Measurements from ENCODE around the gene UCK2.

UCK2 gene

DNA sequence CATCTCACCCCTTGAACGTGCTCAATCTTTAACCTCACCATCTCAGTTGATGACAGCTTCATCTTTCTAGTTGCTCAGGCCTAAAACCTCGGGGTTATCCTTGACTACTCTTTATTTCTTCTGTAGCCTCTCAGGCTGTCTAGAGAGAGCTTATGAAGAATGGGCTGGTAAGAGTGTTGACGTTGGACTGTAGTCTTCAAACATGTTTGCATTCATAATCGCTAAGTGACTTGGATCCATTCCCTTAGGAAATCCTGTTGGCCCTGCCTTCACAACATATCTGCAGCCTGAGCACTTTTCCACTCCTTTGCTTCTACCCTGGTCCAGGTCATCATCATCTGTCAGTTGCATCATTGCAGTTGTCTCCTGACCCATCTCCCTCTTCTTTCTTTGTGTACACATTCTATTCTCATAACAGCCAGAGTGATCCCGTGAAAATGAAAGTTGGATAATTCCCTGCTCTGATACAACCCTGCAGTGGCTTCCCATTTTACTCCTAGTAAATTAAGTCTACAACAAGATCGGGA is 10.5 kb downstream of the UCK2 start:
- DNase-seq (ENCODE audit: low read depth, low spot score), result no peak
- peaks cover 15% of the 10 kb centered on the region for H3K36me3 ChIP-seq (ENCODE audit: insufficient read depth, low read length)
- no peak overlapping the region for H3K27ac ChIP-seq
- TF ChIP-seq FOXP2 (optimal IDR thresholded peaks at IDR 0.05; ENCODE audit: control extremely low read depth, extremely low read length, insufficient read depth) (no peak), EZH2 (IDR thresholded peaks at IDR 0.05) (no peak), POLR2AphosphoS5 (IDR thresholded peaks at IDR 0.05; ENCODE audit: borderline replicate concordance, low read depth, low read length) (no peak)
- H3K9me3 ChIP-seq (ENCODE audit: low read depth, low read length), result no peaks in the 10 kb centered on the region
- H3K4me3 ChIP-seq, result no peak overlapping the region
- no peak overlapping the region for H3K9ac ChIP-seq (ENCODE audit: insufficient read length)

DNA sequence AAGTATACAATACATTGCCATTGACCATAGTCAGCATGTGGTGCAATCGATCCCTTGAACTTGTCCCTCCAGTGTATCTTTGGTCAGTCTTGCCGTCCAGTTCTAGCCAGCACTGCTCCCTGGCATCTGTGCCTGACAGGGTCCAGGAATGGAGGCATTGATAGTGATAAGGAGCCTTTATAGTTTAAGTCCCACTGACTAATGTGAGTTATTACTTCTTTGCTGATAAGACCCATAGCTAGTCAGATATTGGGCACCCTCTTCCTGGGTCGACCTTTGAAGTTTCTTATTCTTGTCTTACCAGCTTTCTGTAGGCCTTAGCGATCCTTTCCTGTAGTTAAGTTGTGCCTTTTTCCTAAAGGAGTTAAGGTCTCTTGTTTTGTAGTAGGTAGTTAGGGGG is 13.0 kb downstream of the UCK2 start:
- DNase-seq (ENCODE audit: low read depth, low spot score), result no peak
- Histone ChIP-seq H3K9me3 (ENCODE audit: low read depth, low read length) (no peaks in the 10 kb centered on the region), H3K27ac (no peak overlapping the region), H3K4me3 (no peak overlapping the region), H3K36me3 (ENCODE audit: insufficient read depth, low read length) (peaks cover 15% of the 10 kb centered on the region), H3K9ac (ENCODE audit: insufficient read length) (no peak overlapping the region)
- no peak for TF ChIP-seq FOXP2 (optimal IDR thresholded peaks at IDR 0.05; ENCODE audit: control extremely low read depth, extremely low read length, insufficient read depth)

DNA sequence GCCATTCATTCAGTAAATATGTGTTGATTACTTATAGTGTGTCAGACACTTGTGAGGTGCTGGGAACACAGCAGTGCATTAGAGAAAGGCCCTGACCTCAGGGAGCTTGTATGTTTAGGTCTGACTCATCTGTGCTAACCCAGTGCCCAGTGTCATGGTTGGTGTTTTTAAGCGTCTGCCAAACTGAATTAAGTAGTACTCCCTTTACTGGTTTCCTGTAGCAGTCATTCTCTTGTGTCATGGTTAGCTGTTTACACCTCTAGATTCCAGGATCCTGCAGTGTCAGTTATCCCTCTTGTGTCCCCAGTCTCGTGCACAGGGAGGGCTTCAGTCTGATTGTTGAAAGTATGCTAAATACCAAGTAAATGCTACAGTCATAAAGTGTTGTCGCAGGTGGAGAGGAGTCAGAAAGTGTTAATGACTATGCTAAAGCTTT is 14.2 kb downstream of the UCK2 start:
- no peak overlapping the region for H3K27ac ChIP-seq
- peaks cover 12% of the 10 kb centered on the region for H3K36me3 ChIP-seq (ENCODE audit: insufficient read depth, low read length)
- no peak overlapping the region for H3K4me3 ChIP-seq
- H3K9me3 ChIP-seq (ENCODE audit: low read depth, low read length), result no peaks in the 10 kb centered on the region
- no peak overlapping the region for H3K9ac ChIP-seq (ENCODE audit: insufficient read length)
- no peak for DNase-seq (ENCODE audit: low read depth, low spot score)
- TF ChIP-seq EZH2 (IDR thresholded peaks at IDR 0.05) (no peak), POLR2AphosphoS5 (IDR thresholded peaks at IDR 0.05; ENCODE audit: borderline replicate concordance, low read depth, low read length) (no peak), FOXP2 (optimal IDR thresholded peaks at IDR 0.05; ENCODE audit: control extremely low read depth, extremely low read length, insufficient read depth) (no peak)

- Histone ChIP-seq H3K9ac (ENCODE audit: insufficient read length) (no peak overlapping the region), H3K4me3 (no peak overlapping the region), H3K27ac (no peak overlapping the region), H3K9me3 (ENCODE audit: low read depth, low read length) (no peaks in the 10 kb centered on the region), H3K36me3 (ENCODE audit: insufficient read depth, low read length) (peaks cover 8% of the 10 kb centered on the region)
- TF ChIP-seq FOXP2 (optimal IDR thresholded peaks at IDR 0.05; ENCODE audit: control extremely low read depth, extremely low read length, insufficient read depth), result no peak
- TF ChIP-seq POLR2AphosphoS5 (IDR thresholded peaks at IDR 0.05; ENCODE audit: borderline replicate concordance, low read depth, low read length), result no peak
- TF ChIP-seq EZH2 (IDR thresholded peaks at IDR 0.05), result no peak
- no peak for DNase-seq (ENCODE audit: low read depth, low spot score)
These were observed 14.7 kb downstream of the UCK2 start for GRCh38 chr1:165842023-165842670.

- no peak overlapping the region for H3K4me3 ChIP-seq
- peaks cover 12% of the 10 kb centered on the region for H3K36me3 ChIP-seq (ENCODE audit: insufficient read depth, low read length)
- no peak overlapping the region for H3K9ac ChIP-seq (ENCODE audit: insufficient read length)
- no peaks in the 10 kb centered on the region for H3K9me3 ChIP-seq (ENCODE audit: low read depth, low read length)
- no peak for TF ChIP-seq FOXP2 (optimal IDR thresholded peaks at IDR 0.05; ENCODE audit: control extremely low read depth, extremely low read length, insufficient read depth)
- TF ChIP-seq EZH2 (IDR thresholded peaks at IDR 0.05), result no peak
- TF ChIP-seq POLR2AphosphoS5 (IDR thresholded peaks at IDR 0.05; ENCODE audit: borderline replicate concordance, low read depth, low read length), result no peak
- no peak overlapping the region for H3K27ac ChIP-seq
- no peak for DNase-seq (ENCODE audit: low read depth, low spot score)
These were observed 15.3 kb downstream of the UCK2 start for GRCh38 chr1:165842671-165843129.

DNA sequence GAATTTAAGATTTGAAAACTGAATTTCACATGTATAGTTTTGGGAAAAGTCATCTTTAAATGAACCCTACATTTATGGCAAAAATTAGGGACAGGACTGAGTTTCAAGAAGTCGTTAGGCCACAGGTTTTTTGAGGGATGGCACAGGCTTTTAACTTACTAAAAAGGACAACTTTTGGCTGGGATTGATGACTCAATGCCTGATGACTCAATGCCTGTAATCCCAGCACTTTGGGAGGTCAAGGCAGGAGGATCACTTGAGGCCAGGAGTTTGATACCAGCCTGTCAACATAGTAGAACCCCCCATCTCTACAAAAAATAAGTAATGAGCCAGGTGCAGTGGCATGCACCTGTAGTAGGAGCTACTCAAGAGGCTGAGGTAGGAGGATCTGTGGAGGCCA is 15.9 kb downstream of the UCK2 start:
- no peak overlapping the region for H3K4me3 ChIP-seq
- TF ChIP-seq FOXP2 (optimal IDR thresholded peaks at IDR 0.05; ENCODE audit: control extremely low read depth, extremely low read length, insufficient read depth), result no peak
- no peak for TF ChIP-seq POLR2AphosphoS5 (IDR thresholded peaks at IDR 0.05; ENCODE audit: borderline replicate concordance, low read depth, low read length)
- no peak for TF ChIP-seq EZH2 (IDR thresholded peaks at IDR 0.05)
- no peaks in the 10 kb centered on the region for H3K9me3 ChIP-seq (ENCODE audit: low read depth, low read length)
- H3K27ac ChIP-seq, result no peak overlapping the region
- H3K9ac ChIP-seq (ENCODE audit: insufficient read length), result no peak overlapping the region
- DNase-seq (ENCODE audit: low read depth, low spot score), result no peak
- H3K36me3 ChIP-seq (ENCODE audit: insufficient read depth, low read length), result peaks cover 16% of the 10 kb centered on the region

DNA sequence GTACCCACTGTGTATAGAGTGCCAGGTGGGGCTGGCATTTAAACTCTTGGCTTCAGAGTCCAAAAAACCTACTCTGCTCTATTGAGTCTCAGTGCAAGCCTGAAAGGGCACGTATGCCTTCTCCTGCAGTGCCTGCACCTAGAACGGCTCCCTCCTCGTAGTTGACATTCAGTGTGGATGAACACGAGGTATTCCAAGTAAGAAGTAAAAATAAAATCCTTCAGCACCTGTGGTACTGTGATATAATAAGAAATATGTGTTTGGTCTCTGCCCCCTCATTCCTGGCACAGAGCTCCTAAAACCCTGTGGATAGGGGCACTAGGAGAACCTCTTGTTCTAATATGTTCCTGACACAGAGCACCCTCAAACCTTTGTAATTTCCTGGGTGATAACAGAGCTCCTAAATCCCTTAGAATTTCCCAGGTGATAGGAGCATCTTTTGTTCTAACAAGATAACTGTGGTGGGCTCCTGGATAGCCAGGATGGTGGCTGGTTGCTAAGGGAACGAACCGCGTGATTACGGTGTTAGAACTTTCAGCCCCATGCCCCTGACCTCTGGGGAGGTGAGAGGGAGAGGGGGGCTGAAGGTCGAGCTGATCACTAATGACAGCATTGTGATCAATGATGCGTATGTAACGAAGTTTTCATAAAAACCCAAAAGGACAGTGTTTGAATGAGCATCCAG is 16.8 kb downstream of the UCK2 start:
- TF ChIP-seq EZH2 (IDR thresholded peaks at IDR 0.05) (no peak), POLR2AphosphoS5 (IDR thresholded peaks at IDR 0.05; ENCODE audit: borderline replicate concordance, low read depth, low read length) (no peak), FOXP2 (optimal IDR thresholded peaks at IDR 0.05; ENCODE audit: control extremely low read depth, extremely low read length, insufficient read depth) (no peak)
- no peak overlapping the region for H3K4me3 ChIP-seq
- DNase-seq (ENCODE audit: low read depth, low spot score), result no peak
- peaks cover 22% of the 10 kb centered on the region for H3K36me3 ChIP-seq (ENCODE audit: insufficient read depth, low read length)
- H3K9ac ChIP-seq (ENCODE audit: insufficient read length), result no peak overlapping the region
- no peaks in the 10 kb centered on the region for H3K9me3 ChIP-seq (ENCODE audit: low read depth, low read length)
- no peak overlapping the region for H3K27ac ChIP-seq

DNA sequence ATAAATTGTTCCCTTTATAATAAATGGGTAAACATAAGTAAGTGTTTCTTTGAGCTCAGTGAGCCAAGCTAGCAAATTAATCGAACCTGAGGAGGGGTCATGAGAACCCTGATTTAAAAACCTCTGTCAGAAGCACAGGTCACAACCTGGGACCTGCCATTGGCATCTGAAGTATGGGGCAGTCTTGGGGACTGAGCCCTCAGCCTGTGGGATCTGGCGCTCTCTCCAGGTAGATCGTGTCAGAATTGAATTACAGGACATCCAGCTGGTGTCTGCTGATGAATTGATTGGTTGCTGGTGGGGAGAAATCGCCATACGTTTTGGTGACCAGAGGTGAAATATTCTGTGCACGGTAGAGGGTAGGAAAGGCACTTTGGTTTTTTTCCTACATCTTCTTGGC is 17.5 kb downstream of the UCK2 start:
- peaks cover 22% of the 10 kb centered on the region for H3K36me3 ChIP-seq (ENCODE audit: insufficient read depth, low read length)
- no peak overlapping the region for H3K27ac ChIP-seq
- no peak for DNase-seq (ENCODE audit: low read depth, low spot score)
- no peaks in the 10 kb centered on the region for H3K9me3 ChIP-seq (ENCODE audit: low read depth, low read length)
- no peak overlapping the region for H3K4me3 ChIP-seq
- no peak overlapping the region for H3K9ac ChIP-seq (ENCODE audit: insufficient read length)
- TF ChIP-seq POLR2AphosphoS5 (IDR thresholded peaks at IDR 0.05; ENCODE audit: borderline replicate concordance, low read depth, low read length), result no peak
